Measurements from ENCODE around the gene CEP290.

- TF ChIP-seq L3MBTL2 (conservative IDR thresholded peaks at IDR 0.05) (no peak), FOXK2 (IDR thresholded peaks at IDR 0.05) (no peak), ZNF384 (IDR thresholded peaks at IDR 0.05) (no peak)
Observed at GRCh38 chr12:88132392-88132791, 9.5 kb downstream of the CEP290 start.
